HepG2 (cell line): Measurements from ENCODE around the gene RNASE7. TPM values are rescaled to one million over a fixed set of nuclear protein-coding genes. Genes with fewer than 3 reads are reported as not detected.

ENCODE experiments used
- ATAC-seq: fragments of 200-7000 bp; cut with Tn5 transposase; 3 replicates; pipeline ENCODE4 v1.9.1; 2020; ENCODE audit warnings: mild to moderate bottlenecking, moderate library complexity
- BruUV-seq: library from RNA; stranded (reverse); fragments of 400-500 nt; replicated peaks from 2 replicates; lab custom pipeline; 2021; lab: Mats Ljungman, UMichigan
- CTCF ChIA-PET: fragments of 300-600 bp; formaldehyde crosslinking; extraction: SDS; loops from one replicate; lab custom pipeline; 2021; ENCODE audit warnings: low total read pairs, inconsistent platforms, low intra/inter-chr PET ratio; lab: Yijun Ruan, JAX
- POLR2A ChIA-PET: fragments of 350-600 bp; sonication (Branson Sonifier 250); formaldehyde crosslinking; loops from one replicate; lab custom pipeline; 2020; ENCODE audit warnings: antibody characterized with exemption, inconsistent platforms; lab: Yijun Ruan, JAX
- DNase-seq: peaks from one replicate; pipeline ENCODE4 v3.0.0-alpha.2; 2015; ENCODE audit warnings: low spot score
- FAIRE-seq: peaks from 3 replicates; lab custom pipeline; 2011; peaks lifted over from hg19 to GRCh38; lab: Jason Lieb, UNC
- H2AFZ ChIP-seq: one replicate; pipeline ENCODE4 v1.6.1; 2011; ENCODE audit warnings: low read length, inconsistent platforms
- H3K27ac ChIP-seq: fragments of 300-600 bp; 3 replicates; pipeline ENCODE4 v1.8.0; 2011; ENCODE audit warnings: mixed run types, mild to moderate bottlenecking, mixed read lengths, low read length, inconsistent platforms; ENCODE audit not compliant: insufficient read depth; ENCODE audit errors: extremely low read length
- H3K27me3 ChIP-seq, 2 experiments: fragments of 200-600 bp in 1 of 2; 2 replicates in 1 of 2; 3 replicates in 1 of 2; pipeline versions ENCODE4 v1.6.0 to v1.8.0; 2011; ENCODE audit warnings: low read length in 2 of 2, mild to moderate bottlenecking in 2 of 2, moderate library complexity in 2 of 2, inconsistent platforms in 1 of 2; ENCODE audit not compliant: insufficient read depth in 2 of 2, control insufficient read depth in 1 of 2
- H3K36me3 ChIP-seq, 2 experiments: fragments of 200-600 bp in 1 of 2; replicated peaks in 1 of 2; 2 replicates in 1 of 2; 3 replicates in 1 of 2; pipeline versions ENCODE4 v1.5.1 to v1.8.0; 2011; ENCODE audit warnings: low read length in 2 of 2, inconsistent platforms in 1 of 2; ENCODE audit not compliant: insufficient read depth in 2 of 2, control insufficient read depth in 1 of 2
- H3K4me1 ChIP-seq: 2 replicates; pipeline ENCODE4 v1.5.1; 2012; ENCODE audit warnings: low read length, inconsistent platforms; ENCODE audit not compliant: insufficient read depth
- H3K4me2 ChIP-seq: 2 replicates; pipeline ENCODE4 v1.6.0; 2011; ENCODE audit warnings: low read depth, low read length, inconsistent platforms
- H3K4me3 ChIP-seq, 3 experiments: fragments of 200-600 bp in 1 of 3; sonication (generic), shearing (Covaris generic) in 1 of 3; replicated peaks in 1 of 3; 2 replicates each; pipeline ENCODE4 v1.5.1; 2011 to 2016; ENCODE audit warnings: low read length in 3 of 3, inconsistent platforms in 2 of 3, low read depth in 2 of 3, mild to moderate bottlenecking in 2 of 3, control low read depth in 1 of 3, mixed read lengths in 1 of 3; ENCODE audit not compliant: insufficient read depth in 1 of 3
- H3K79me2 ChIP-seq: one replicate; pipeline ENCODE4 v1.6.1; 2011; ENCODE audit warnings: low read length, inconsistent platforms; ENCODE audit not compliant: insufficient read depth
- H3K9ac ChIP-seq: 2 replicates; pipeline ENCODE4 v1.6.0; 2011; ENCODE audit warnings: mild to moderate bottlenecking, low read depth, low read length, inconsistent platforms; ENCODE audit not compliant: insufficient read depth
- H3K9me3 ChIP-seq: 2 replicates; pipeline ENCODE4 v1.5.1; 2012; ENCODE audit warnings: mild to moderate bottlenecking, low read length
- H4K20me1 ChIP-seq: 2 replicates; pipeline ENCODE4 v1.6.0; 2011; ENCODE audit warnings: inconsistent platforms, mild to moderate bottlenecking, low read length, moderate library complexity; ENCODE audit not compliant: insufficient read depth
- AHDC1 ChIP-seq: sonication (generic); formaldehyde crosslinking; IDR thresholded peaks from 2 replicates; pipeline ENCODE4 v1.5.1; 2020; ENCODE audit warnings: mild to moderate bottlenecking, missing genetic modification reagents, borderline replicate concordance
- RBFOX2 ChIP-seq: fragments of 200-400 bp; formaldehyde crosslinking; IDR thresholded peaks from 2 replicates; pipeline ENCODE4 v1.6.1; 2017; ENCODE audit warnings: low read depth, mild to moderate bottlenecking, low read length
- REXO4 ChIP-seq: sonication (generic); formaldehyde crosslinking; IDR thresholded peaks from 2 replicates; pipeline ENCODE4 v1.8.0; 2022; ENCODE audit warnings: missing genetic modification reagents, mild to moderate bottlenecking, borderline replicate concordance
- RFX5 ChIP-seq: IDR thresholded peaks from 2 replicates; pipeline ENCODE4 v1.6.1; 2011; ENCODE audit warnings: low read depth, low read length, improper control_type of control experiment
- SOX5 ChIP-seq: IDR thresholded peaks from 2 replicates; pipeline ENCODE4 v1.6.1; 2016; ENCODE audit warnings: borderline replicate concordance
- ZBED4 ChIP-seq: sonication (generic); formaldehyde crosslinking; IDR thresholded peaks from 2 replicates; pipeline ENCODE4 v1.4.0; 2020; ENCODE audit warnings: missing genetic modification reagents, borderline replicate concordance
- ZNF503 ChIP-seq: sonication (generic); formaldehyde crosslinking; IDR thresholded peaks from 2 replicates; pipeline ENCODE4 v1.4.0; 2020; ENCODE audit warnings: missing genetic modification reagents
- ZNF850 ChIP-seq: sonication (generic); formaldehyde crosslinking; conservative IDR thresholded peaks from 2 replicates; pipeline ENCODE4 v1.9.0; 2021; ENCODE audit warnings: mild to moderate bottlenecking, missing genetic modification reagents
- WGBS: methylation state at CpG from one replicate; pipeline ENCODE4 v1.1.6; 2017; ENCODE audit warnings: low lambda C conversion rate; 5-methylcytosine and 5-hydroxymethylcytosine counted together
- in situ Hi-C: cut with HindIII; loops from 2 replicates; pipeline ENCODE4 v1.10.0; 2017; ENCODE audit warnings: low pct_unique_long_range_greater_than_20kb; ENCODE audit not compliant: extremely low pct_ligation_motif_present
- intact Hi-C: fragments of 100-400 bp; cut with micrococcal nuclease; formaldehyde crosslinking; loops from one replicate; pipeline ENCODE4 v1.10.0; 2022; ENCODE audit not compliant: unreplicated experiment
- polyA plus RNA-seq, 8 experiments: library from polyadenylated mRNA; depleted of rRNA in 3 of 8; stranded (reverse) in 7 of 8; unstranded in 1 of 8; fragments of >200 nt; fragmentation: Illumina TruSeq in 4 of 8; extraction: Trizol in 4 of 8; gene quantifications; 2 replicates each; pipeline versions ENCODE4 v1.2.1 to v1.2.3, GENCODE V29; 2011 to 2016; ENCODE audit warnings: low read depth in 4 of 8, missing spikeins in 1 of 8, mixed read lengths in 1 of 8; ENCODE audit not compliant: insufficient read depth in 1 of 8
- total RNA-seq, 5 experiments: library from RNA; depleted of rRNA; stranded (reverse); fragments of >200 nt; fragmentation: Illumina TruSeq; extraction: Trizol; gene quantifications; 2 replicates each; pipeline ENCODE4 v1.2.3, GENCODE V29; 2016; ENCODE audit warnings: low read depth in 1 of 5

The RNASE7 gene
- total and polyA plus RNA-seq, 2 of the 13 experiments (the other 11 are each of a cell fraction or from before 2014, with no cell fraction given) = 0.04 TPM; not detected in 1

- ChIA-PET POLR2A (interaction anchor here (1.1 kb wide), 1 partner anchor 18 kb away, joined by 4 read pairs; no protein-coding TSS in a partner anchor), CTCF (no interaction called here)
- Histone ChIP-seq H3K4me1 (peaks cover 7% of the 10 kb centered on the region), H3K36me3 (peaks cover 25 to 48% of the 10 kb centered on the region in 2 experiments), H3K9ac (no peak overlapping the region), H3K4me3 (no peak overlapping the region), H3K79me2 (no peaks in the 10 kb centered on the region), H3K27me3 (no peaks in the 10 kb centered on the region), H2AFZ (no peak overlapping the region), H3K4me2 (no peak overlapping the region), H3K9me3 (no peaks in the 10 kb centered on the region), H3K27ac (no peak overlapping the region), H4K20me1 (no peaks in the 10 kb centered on the region)
- intact Hi-C loops (no loop called here), in situ Hi-C loops (loop anchor here (25.0 kb wide), 1 partner anchor 659 kb away; the partner anchor contains the start of genes CCNB1IP1 and PARP2)
- no TSS peak for BruUV-seq
- ATAC-seq (no peak), FAIRE-seq (no peak), DNase-seq (no peak)
- WGBS = 96% methylated on average over 14 of the region's 14 CpGs
- TF ChIP-seq RFX5 = no peak
- TF ChIP-seq ZBED4 (CRISPR knock-in tag) = no peak
- TF ChIP-seq ZNF850 (CRISPR knock-in tag) = no peak
- TF ChIP-seq SOX5 = no peak
- no peak for TF ChIP-seq AHDC1 (CRISPR knock-in tag)
- no peak for TF ChIP-seq REXO4 (CRISPR knock-in tag)
- no peak for TF ChIP-seq ZNF503 (CRISPR knock-in tag)
- no peak for TF ChIP-seq RBFOX2
Observed at GRCh38 chr14:20996521-20996920, 45.6 kb upstream of the RNASE7 start.
